ENCODE data around the gene OCA2.

The OCA2 gene

GRCh38 chr15:27939246-27939645, 159.9 kb downstream of the OCA2 start:
- DNase-seq (ENCODE audit: low spot score): no peak

GRCh38 chr15:27937851-27938250, 161.3 kb downstream of the OCA2 start:
- DNase-seq (ENCODE audit: low spot score): no peak

GRCh38 chr15:27936164-27936563, 163.0 kb downstream of the OCA2 start:
- no peak for DNase-seq (ENCODE audit: low spot score)

- DNase-seq (ENCODE audit: low spot score): no peak
These were observed 163.8 kb downstream of the OCA2 start for GRCh38 chr15:27935328-27935727.

GRCh38 chr15:27934782-27935181, 164.3 kb downstream of the OCA2 start:
- DNase-seq (ENCODE audit: low spot score): no peak

- DNase-seq (ENCODE audit: low spot score): no peak
These were observed 165.6 kb downstream of the OCA2 start for GRCh38 chr15:27933562-27933961.

GRCh38 chr15:27932600-27932999, 166.5 kb downstream of the OCA2 start:
- no peak for DNase-seq (ENCODE audit: low spot score)

- DNase-seq (ENCODE audit: low spot score): no peak
These were observed 170.7 kb downstream of the OCA2 start for GRCh38 chr15:27928386-27928785.

- no peak for DNase-seq (ENCODE audit: low spot score)
These were observed 186.8 kb downstream of the OCA2 start for GRCh38 chr15:27912283-27912682.

- no peak for DNase-seq (ENCODE audit: low spot score)
These were observed 192.3 kb downstream of the OCA2 start for GRCh38 chr15:27906802-27907201.

- no peak for DNase-seq (ENCODE audit: low spot score)
These were observed 195.7 kb downstream of the OCA2 start for GRCh38 chr15:27903405-27903804.

- no peak for DNase-seq (ENCODE audit: low spot score)
These were observed 196.3 kb downstream of the OCA2 start for GRCh38 chr15:27902680-27903385.

GRCh38 chr15:27899583-27900285, 199.4 kb downstream of the OCA2 start:
- DNase-seq (ENCODE audit: low spot score): no peak

GRCh38 chr15:27897481-27897880, 201.6 kb downstream of the OCA2 start:
- DNase-seq (ENCODE audit: low spot score): no peak

GRCh38 chr15:27894645-27895044, 204.5 kb downstream of the OCA2 start:
- DNase-seq (ENCODE audit: low spot score): no peak

- DNase-seq (ENCODE audit: low spot score): no peak
These were observed 209.9 kb downstream of the OCA2 start for GRCh38 chr15:27889258-27889657.

GRCh38 chr15:27885201-27885600, 213.9 kb downstream of the OCA2 start:
- DNase-seq (ENCODE audit: low spot score): no peak

- no peak for DNase-seq (ENCODE audit: low spot score)
These were observed 214.4 kb downstream of the OCA2 start for GRCh38 chr15:27884726-27885125.

GRCh38 chr15:27878841-27879240, 220.3 kb downstream of the OCA2 start:
- DNase-seq (ENCODE audit: low spot score): no peak

GRCh38 chr15:27873828-27874227, 225.3 kb downstream of the OCA2 start:
- DNase-seq (ENCODE audit: low spot score): no peak

- DNase-seq (ENCODE audit: low spot score): no peak
These were observed 226.1 kb downstream of the OCA2 start for GRCh38 chr15:27873039-27873438.

- no peak for DNase-seq (ENCODE audit: low spot score)
These were observed 226.8 kb downstream of the OCA2 start for GRCh38 chr15:27872355-27872754.

- DNase-seq (ENCODE audit: low spot score): no peak
These were observed 227.2 kb downstream of the OCA2 start for GRCh38 chr15:27871902-27872260.

Data from activated CD4-positive, alpha-beta T cell treated with anti-CD3 and anti-CD28 coated beads, Interleukin-2, Interleukin-4, amounts not matched to agents 100 ng/mL and 50 ng/mL, durations not matched to agents 16 hours and 8 hours (primary cell).